ENCODE data around the gene SPSB2. TPM values are rescaled to one million over a fixed set of nuclear protein-coding genes. Genes with fewer than 3 reads are reported as not detected.

Gene SPSB2
- total and polyA plus RNA-seq, 9 of the 15 experiments (the other 6 are each of a cell fraction or from before 2014, with no cell fraction given) = 0.10 to 10.6 (median 1.9) TPM

- TF ChIP-seq HBP1 (CRISPR knock-in tag; IDR thresholded peaks at IDR 0.05) (no peak), HIVEP1 (CRISPR knock-in tag; IDR thresholded peaks at IDR 0.05) (no peak), MAX (CRISPR knock-in tag; IDR thresholded peaks at IDR 0.05) (peak; percentile 78), HDAC8 (tag; IDR thresholded peaks at IDR 0.05) (no peak), WHSC1 (IDR thresholded peaks at IDR 0.05; ENCODE audit: low read length) (no peak), BCOR (IDR thresholded peaks at IDR 0.05) (no peak), DDX20 (tag; IDR thresholded peaks at IDR 0.05; ENCODE audit: low read depth) (no peak), SRF (CRISPR knock-in tag; IDR thresholded peaks at IDR 0.05) (no peak), ZBTB9 (CRISPR knock-in tag; IDR thresholded peaks at IDR 0.05) (no peak), ZNF384 (IDR thresholded peaks at IDR 0.05; ENCODE audit: low read depth, low read length) (no peak), SRSF9 (IDR thresholded peaks at IDR 0.05; ENCODE audit: borderline replicate concordance, low read depth, low read length) (no peak), ZNF507 (tag; conservative IDR thresholded peaks at IDR 0.05) (no peak), ZNF740 (CRISPR knock-in tag; IDR thresholded peaks at IDR 0.05) (no peak; the same call in 1 of the 2 replicates), ZNF740 (tag; IDR thresholded peaks at IDR 0.05) (no peak), SAFB (IDR thresholded peaks at IDR 0.05; ENCODE audit: borderline replicate concordance, low read depth, low read length) (no peak), MAFF (IDR thresholded peaks at IDR 0.05; ENCODE audit: low read length) (no peak), ETV5 (CRISPR knock-in tag; IDR thresholded peaks at IDR 0.05; ENCODE audit: low read depth) (no peak), ZNF57 (CRISPR knock-in tag; IDR thresholded peaks at IDR 0.05) (no peak), ZNF408 (CRISPR knock-in tag; IDR thresholded peaks at IDR 0.05; ENCODE audit: low read depth) (no peak), ZNF696 (CRISPR knock-in tag; conservative IDR thresholded peaks at IDR 0.05) (no peak), MBD2 (IDR thresholded peaks at IDR 0.05; ENCODE audit: borderline replicate concordance, low read depth) (no peak), ZBED1 (IDR thresholded peaks at IDR 0.05) (no peak), BHLHE40 (IDR thresholded peaks at IDR 0.05; ENCODE audit: low read length) (peak; percentile 51; the same call in 1 of the 2 replicates), ZNF511 (CRISPR knock-in tag; IDR thresholded peaks at IDR 0.05) (no peak), ZSCAN29 (IDR thresholded peaks at IDR 0.05) (no peak), SMC3 (conservative IDR thresholded peaks at IDR 0.05; ENCODE audit: insufficient read depth, low read depth, low read length) (no peak)
Observed at GRCh38 chr12:6872073-6873048, 742 bp downstream of the SPSB2 start (continued).

All from K562 (cell line).